Upper lobe of left lung (tissue), 4 donors: ENCODE data around the gene DNAH8.

Source experiments
- EP300 ChIP-seq, 4 donors: sonication (generic); formaldehyde crosslinking; IDR thresholded peaks; one replicate each; pipeline ENCODE4 v1.5.1; 2017; ENCODE audit warnings: antibody characterized with exemption in 4 of 4, control low read depth in 2 of 4
- POLR2A ChIP-seq, 4 donors: fragments of 450-650 bp; IDR thresholded peaks; one replicate each; pipeline ENCODE4 v1.5.1; 2016 to 2017; ENCODE audit warnings: antibody characterized with exemption in 4 of 4, mild to moderate bottlenecking in 2 of 4
- TF ChIP-seq, protein P1 (sequence below), 6 experiments: fragments of 450-650 bp in 4 of 6; fragments of 200-600 bp in 2 of 6; sonication (generic) in 2 of 6; IDR thresholded peaks; one replicate each; pipeline ENCODE4 v1.5.1; 2016 to 2019; ENCODE audit warnings: antibody characterized with exemption in 6 of 6

- TF ChIP-seq, protein P1, sequence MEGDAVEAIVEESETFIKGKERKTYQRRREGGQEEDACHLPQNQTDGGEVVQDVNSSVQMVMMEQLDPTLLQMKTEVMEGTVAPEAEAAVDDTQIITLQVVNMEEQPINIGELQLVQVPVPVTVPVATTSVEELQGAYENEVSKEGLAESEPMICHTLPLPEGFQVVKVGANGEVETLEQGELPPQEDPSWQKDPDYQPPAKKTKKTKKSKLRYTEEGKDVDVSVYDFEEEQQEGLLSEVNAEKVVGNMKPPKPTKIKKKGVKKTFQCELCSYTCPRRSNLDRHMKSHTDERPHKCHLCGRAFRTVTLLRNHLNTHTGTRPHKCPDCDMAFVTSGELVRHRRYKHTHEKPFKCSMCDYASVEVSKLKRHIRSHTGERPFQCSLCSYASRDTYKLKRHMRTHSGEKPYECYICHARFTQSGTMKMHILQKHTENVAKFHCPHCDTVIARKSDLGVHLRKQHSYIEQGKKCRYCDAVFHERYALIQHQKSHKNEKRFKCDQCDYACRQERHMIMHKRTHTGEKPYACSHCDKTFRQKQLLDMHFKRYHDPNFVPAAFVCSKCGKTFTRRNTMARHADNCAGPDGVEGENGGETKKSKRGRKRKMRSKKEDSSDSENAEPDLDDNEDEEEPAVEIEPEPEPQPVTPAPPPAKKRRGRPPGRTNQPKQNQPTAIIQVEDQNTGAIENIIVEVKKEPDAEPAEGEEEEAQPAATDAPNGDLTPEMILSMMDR (IDR thresholded peaks at IDR 0.05): peak in 5 of 6 experiments; percentile 21 to 55 (median 38)
- TF ChIP-seq POLR2A (IDR thresholded peaks at IDR 0.05) (no peak), EP300 (IDR thresholded peaks at IDR 0.05) (no peak)
Observed at GRCh38 chr6:39029156-39030011, 314.3 kb downstream of the DNAH8 start.
